Astrocyte (in vitro differentiated cells and primary cell): ENCODE measurements around the gene SMTN.

Experiments
- EZH2 ChIP-seq: IDR thresholded peaks from 2 replicates; pipeline ENCODE4 v1.6.1; 2012; ENCODE audit warnings: mild to moderate bottlenecking, low read length, inconsistent platforms; ENCODE audit not compliant: insufficient read depth
- TF ChIP-seq, protein P1 (sequence below): IDR thresholded peaks from 2 replicates; pipeline ENCODE4 v1.5.1; 2011; ENCODE audit warnings: low read depth, mild to moderate bottlenecking, inconsistent platforms, low read length, moderate library complexity; ENCODE audit not compliant: insufficient read depth

GRCh38 chr22:31085493-31085824 lies 4.3 kb downstream of the SMTN start:
- TF ChIP-seq, protein P1, sequence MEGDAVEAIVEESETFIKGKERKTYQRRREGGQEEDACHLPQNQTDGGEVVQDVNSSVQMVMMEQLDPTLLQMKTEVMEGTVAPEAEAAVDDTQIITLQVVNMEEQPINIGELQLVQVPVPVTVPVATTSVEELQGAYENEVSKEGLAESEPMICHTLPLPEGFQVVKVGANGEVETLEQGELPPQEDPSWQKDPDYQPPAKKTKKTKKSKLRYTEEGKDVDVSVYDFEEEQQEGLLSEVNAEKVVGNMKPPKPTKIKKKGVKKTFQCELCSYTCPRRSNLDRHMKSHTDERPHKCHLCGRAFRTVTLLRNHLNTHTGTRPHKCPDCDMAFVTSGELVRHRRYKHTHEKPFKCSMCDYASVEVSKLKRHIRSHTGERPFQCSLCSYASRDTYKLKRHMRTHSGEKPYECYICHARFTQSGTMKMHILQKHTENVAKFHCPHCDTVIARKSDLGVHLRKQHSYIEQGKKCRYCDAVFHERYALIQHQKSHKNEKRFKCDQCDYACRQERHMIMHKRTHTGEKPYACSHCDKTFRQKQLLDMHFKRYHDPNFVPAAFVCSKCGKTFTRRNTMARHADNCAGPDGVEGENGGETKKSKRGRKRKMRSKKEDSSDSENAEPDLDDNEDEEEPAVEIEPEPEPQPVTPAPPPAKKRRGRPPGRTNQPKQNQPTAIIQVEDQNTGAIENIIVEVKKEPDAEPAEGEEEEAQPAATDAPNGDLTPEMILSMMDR: no peak
- TF ChIP-seq EZH2: no peak
